Right lobe of liver (tissue), 4 donors: ENCODE measurements around the gene USP4.

ENCODE experiments used
- POLR2A ChIP-seq: fragments of 450-650 bp; IDR thresholded peaks from one replicate; pipeline ENCODE4 v1.6.1; 2017; ENCODE audit warnings: antibody characterized with exemption, mild to moderate bottlenecking
- TF ChIP-seq, protein P1 (sequence below), 4 donors: fragments of 200-600 bp in 3 of 4; fragments of 450-650 bp in 1 of 4; IDR thresholded peaks; one replicate each; pipeline versions ENCODE4 v1.5.1 to v1.8.0; 2016 to 2022; ENCODE audit warnings: antibody characterized with exemption in 4 of 4, mild to moderate bottlenecking in 2 of 4
- donor health status: DM: no; HTN: no; CAD: no.
- donor health status: DM: no; HTN: no; CAD: no.
- donor health status: DM: no; HTN: yes; CAD: no.

GRCh38 chr3:49310677-49311076 lies 29.2 kb downstream of the USP4 start:
- no peak for TF ChIP-seq POLR2A
- TF ChIP-seq, protein P1, sequence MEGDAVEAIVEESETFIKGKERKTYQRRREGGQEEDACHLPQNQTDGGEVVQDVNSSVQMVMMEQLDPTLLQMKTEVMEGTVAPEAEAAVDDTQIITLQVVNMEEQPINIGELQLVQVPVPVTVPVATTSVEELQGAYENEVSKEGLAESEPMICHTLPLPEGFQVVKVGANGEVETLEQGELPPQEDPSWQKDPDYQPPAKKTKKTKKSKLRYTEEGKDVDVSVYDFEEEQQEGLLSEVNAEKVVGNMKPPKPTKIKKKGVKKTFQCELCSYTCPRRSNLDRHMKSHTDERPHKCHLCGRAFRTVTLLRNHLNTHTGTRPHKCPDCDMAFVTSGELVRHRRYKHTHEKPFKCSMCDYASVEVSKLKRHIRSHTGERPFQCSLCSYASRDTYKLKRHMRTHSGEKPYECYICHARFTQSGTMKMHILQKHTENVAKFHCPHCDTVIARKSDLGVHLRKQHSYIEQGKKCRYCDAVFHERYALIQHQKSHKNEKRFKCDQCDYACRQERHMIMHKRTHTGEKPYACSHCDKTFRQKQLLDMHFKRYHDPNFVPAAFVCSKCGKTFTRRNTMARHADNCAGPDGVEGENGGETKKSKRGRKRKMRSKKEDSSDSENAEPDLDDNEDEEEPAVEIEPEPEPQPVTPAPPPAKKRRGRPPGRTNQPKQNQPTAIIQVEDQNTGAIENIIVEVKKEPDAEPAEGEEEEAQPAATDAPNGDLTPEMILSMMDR (IDR thresholded peaks at IDR 0.05): no peak
